GM13977 (cell line): ENCODE results near the gene TMCO4.

Source experiments
- DNase-seq: peaks from one replicate; pipeline ENCODE4 v3.0.0; 2012; ENCODE audit warnings: low spot score
- in situ Hi-C: fragments of 300-500 bp; cut with MboI; formaldehyde crosslinking; loops from one replicate; pipeline ENCODE4 v1.12.0; 2022; ENCODE audit warnings: low sequenced_read_pairs, low pct_unique_long_range_greater_than_20kb, mixed read lengths, inconsistent platforms; ENCODE audit not compliant: unreplicated experiment
- TF ChIP-seq, protein P1 (sequence below): IDR thresholded peaks from 2 replicates; pipeline ENCODE4 v1.5.1; 2012; ENCODE audit warnings: mild to moderate bottlenecking, control low read depth; ENCODE audit not compliant: insufficient read depth; ENCODE audit errors: extremely low read depth, missing control alignments

Gene TMCO4

GRCh38 chr1:19837866-19838265 lies 38.1 kb upstream of the TMCO4 start:
- in situ Hi-C loops: no loop called here
- DNase-seq: no peak
- TF ChIP-seq, protein P1, sequence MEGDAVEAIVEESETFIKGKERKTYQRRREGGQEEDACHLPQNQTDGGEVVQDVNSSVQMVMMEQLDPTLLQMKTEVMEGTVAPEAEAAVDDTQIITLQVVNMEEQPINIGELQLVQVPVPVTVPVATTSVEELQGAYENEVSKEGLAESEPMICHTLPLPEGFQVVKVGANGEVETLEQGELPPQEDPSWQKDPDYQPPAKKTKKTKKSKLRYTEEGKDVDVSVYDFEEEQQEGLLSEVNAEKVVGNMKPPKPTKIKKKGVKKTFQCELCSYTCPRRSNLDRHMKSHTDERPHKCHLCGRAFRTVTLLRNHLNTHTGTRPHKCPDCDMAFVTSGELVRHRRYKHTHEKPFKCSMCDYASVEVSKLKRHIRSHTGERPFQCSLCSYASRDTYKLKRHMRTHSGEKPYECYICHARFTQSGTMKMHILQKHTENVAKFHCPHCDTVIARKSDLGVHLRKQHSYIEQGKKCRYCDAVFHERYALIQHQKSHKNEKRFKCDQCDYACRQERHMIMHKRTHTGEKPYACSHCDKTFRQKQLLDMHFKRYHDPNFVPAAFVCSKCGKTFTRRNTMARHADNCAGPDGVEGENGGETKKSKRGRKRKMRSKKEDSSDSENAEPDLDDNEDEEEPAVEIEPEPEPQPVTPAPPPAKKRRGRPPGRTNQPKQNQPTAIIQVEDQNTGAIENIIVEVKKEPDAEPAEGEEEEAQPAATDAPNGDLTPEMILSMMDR: no peak

DNA sequence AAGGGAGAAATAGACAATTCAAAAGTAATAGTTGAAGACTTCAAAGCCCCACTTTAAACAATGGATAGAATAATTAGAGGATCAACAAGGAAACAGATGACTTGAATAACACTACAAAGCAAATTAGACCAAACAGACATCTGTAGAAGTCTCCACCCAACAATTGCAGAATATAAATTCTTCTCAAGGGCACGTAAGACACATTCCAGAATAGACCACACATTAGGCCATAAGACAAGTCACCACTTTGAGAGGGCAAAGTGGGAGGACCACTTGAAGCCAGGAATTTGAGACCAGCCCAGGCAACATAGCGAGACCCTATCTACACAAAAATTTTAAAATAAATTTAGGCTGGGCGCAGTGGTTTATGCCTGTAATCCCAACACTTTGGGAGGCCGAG lies 35.9 kb upstream of the TMCO4 start:
- in situ Hi-C loops: no loop called here
- no peak for DNase-seq
- TF ChIP-seq, protein P1: no peak

- DNase-seq: no peak
- TF ChIP-seq, protein P1: no peak
- in situ Hi-C loops: no loop called here
Observed at GRCh38 chr1:19831441-19831840, 31.7 kb upstream of the TMCO4 start.

GRCh38 chr1:19828546-19828945 lies 28.8 kb upstream of the TMCO4 start:
- DNase-seq: no peak
- TF ChIP-seq, protein P1: no peak
- in situ Hi-C loops: no loop called here

- DNase-seq: no peak
- TF ChIP-seq, protein P1: no peak
- in situ Hi-C loops: no loop called here
Observed at GRCh38 chr1:19825298-19825697, 25.6 kb upstream of the TMCO4 start.

DNA sequence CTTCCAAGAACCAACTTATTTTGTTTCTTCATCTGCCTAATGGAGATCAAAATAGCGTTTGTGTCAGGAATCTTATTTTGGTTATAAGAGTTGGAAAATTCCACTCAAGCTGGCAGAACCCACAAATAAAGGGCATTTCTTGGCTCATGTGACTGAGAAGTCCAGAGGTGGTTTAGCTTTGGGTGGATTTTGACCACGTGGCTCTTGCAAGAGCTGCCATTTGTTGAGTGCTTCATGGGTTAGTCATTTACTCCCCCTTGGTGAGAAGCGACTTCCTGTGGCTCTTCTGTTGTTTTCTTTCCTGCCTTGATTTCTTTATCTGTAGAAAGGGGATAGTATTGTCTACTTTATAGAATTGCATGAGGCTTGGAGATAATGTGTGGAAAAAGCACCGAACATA lies 24.8 kb upstream of the TMCO4 start:
- TF ChIP-seq, protein P1: no peak
- in situ Hi-C loops: no loop called here
- no peak for DNase-seq

DNA sequence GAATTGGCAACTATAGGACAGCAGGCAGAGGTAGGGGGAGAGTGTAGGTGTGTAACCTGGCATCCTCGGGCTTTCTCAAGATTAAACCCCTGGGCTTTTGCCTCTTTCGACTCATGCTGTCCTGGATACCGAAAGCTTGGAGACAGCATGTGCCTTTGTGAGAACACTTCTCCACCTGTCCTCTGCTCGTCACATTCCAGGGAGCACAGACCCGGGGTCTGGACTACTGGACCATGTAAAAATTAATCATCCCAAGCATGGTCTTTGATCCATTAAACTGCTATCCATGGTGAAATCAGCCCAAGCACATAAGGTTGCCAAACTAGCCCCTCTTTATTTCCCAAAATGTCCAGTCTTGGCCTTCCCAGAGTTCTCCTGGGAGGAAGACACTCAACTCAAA lies 24.3 kb upstream of the TMCO4 start:
- TF ChIP-seq, protein P1: no peak
- in situ Hi-C loops: no loop called here
- no peak for DNase-seq
